Activated CD4-positive, alpha-beta T cell treated with anti-CD3 and anti-CD28 coated beads, Interleukin-2, amount 50 U/mL, for 1 hour (primary cell): Measurements from ENCODE around the gene OTUD1.
A peak's percentile ranks its signal among the peaks of the same experiment; 100 is the strongest.

Source experiments
- DNase-seq: peaks from one replicate; pipeline ENCODE4 v3.0.0-alpha.2; 2020

The OTUD1 gene

GRCh38 chr10:23422003-23422411 is 16.9 kb upstream of the OTUD1 start:
- DNase-seq: no peak

GRCh38 chr10:23432166-23432565 is 6.7 kb upstream of the OTUD1 start:
- no peak for DNase-seq

- no peak for DNase-seq
Observed at GRCh38 chr10:23432639-23433038, 6.2 kb upstream of the OTUD1 start.

- DNase-seq: no peak
Observed at GRCh38 chr10:23433701-23434100, 5.2 kb upstream of the OTUD1 start.

GRCh38 chr10:23435378-23435777 is 3.5 kb upstream of the OTUD1 start:
- DNase-seq: no peak

- no peak for DNase-seq
Observed at GRCh38 chr10:23436983-23437382, 1.9 kb upstream of the OTUD1 start.

GRCh38 chr10:23437963-23438546 is 820 bp upstream of the OTUD1 start:
- no peak for DNase-seq

GRCh38 chr10:23439452-23439960 is 631 bp downstream of the OTUD1 start:
- no peak for DNase-seq

- DNase-seq: peak; percentile 20
Observed at GRCh38 chr10:23439961-23440889, 1.4 kb downstream of the OTUD1 start.

GRCh38 chr10:23441251-23441650 is 2.4 kb downstream of the OTUD1 start:
- DNase-seq: no peak

GRCh38 chr10:23442936-23443335 is 4.1 kb downstream of the OTUD1 start:
- no peak for DNase-seq

- DNase-seq: no peak
Observed at GRCh38 chr10:23445591-23445990, 6.7 kb downstream of the OTUD1 start.

- DNase-seq: no peak
Observed at GRCh38 chr10:23448323-23448722, 9.4 kb downstream of the OTUD1 start.

GRCh38 chr10:23448802-23449570 is 10.1 kb downstream of the OTUD1 start:
- DNase-seq: no peak

GRCh38 chr10:23452033-23452655 is 13.3 kb downstream of the OTUD1 start:
- DNase-seq: no peak

- no peak for DNase-seq
Observed at GRCh38 chr10:23453465-23453864, 14.6 kb downstream of the OTUD1 start.

GRCh38 chr10:23457632-23458417 is 18.9 kb downstream of the OTUD1 start:
- no peak for DNase-seq

- DNase-seq: no peak
Observed at GRCh38 chr10:23459308-23459939, 20.5 kb downstream of the OTUD1 start.

GRCh38 chr10:23461557-23461956 is 22.7 kb downstream of the OTUD1 start:
- no peak for DNase-seq

- no peak for DNase-seq
Observed at GRCh38 chr10:23467012-23467411, 28.1 kb downstream of the OTUD1 start.

GRCh38 chr10:23467548-23467947 is 28.7 kb downstream of the OTUD1 start:
- no peak for DNase-seq
